ENCODE results near the gene SLC9A7. TPM values are rescaled to one million over a fixed set of nuclear protein-coding genes. Genes with fewer than 3 reads are reported as not detected.

SLC9A7 gene
- total and polyA plus RNA-seq, 2 donors (not counting 3 experiments of a cell fraction or from before 2014, with no cell fraction given), result 4.6 to 7.5 TPM

- dilution Hi-C loops (cut with MboI; ENCODE audit: extremely low pct_ligation_motif_present, low sequenced_read_pairs), result no loop called here
Measured at GRCh38 chrX:46601283-46601682, 157.6 kb downstream of the SLC9A7 start.

GRCh38 chrX:46599051-46599560, 159.8 kb downstream of the SLC9A7 start:
- TF ChIP-seq CTCF (IDR thresholded peaks at IDR 0.05; ENCODE audit: extremely low read depth in 1 of 2, insufficient read depth in 1 of 2, low read depth in 1 of 2, low read length in 2 of 2) (no peak), FOS (IDR thresholded peaks at IDR 0.05; ENCODE audit: borderline replicate concordance, insufficient read depth, low read length) (no peak)
- H3K9me3 ChIP-seq (replicated peaks; ENCODE audit: control insufficient read depth, insufficient read depth, low read length), result no peaks in the 10 kb centered on the region
- H2AFZ ChIP-seq (ENCODE audit: low read depth, low read length), result no peak overlapping the region
- no peak overlapping the region for H3K27ac ChIP-seq (ENCODE audit: insufficient read depth, low read depth, low read length)
- ChIA-PET CTCF (interaction anchor here (0.9 to 2.6 kb wide), 6 partner anchors 16 to 44 kb away, joined by 3 to 11 read pairs (median 4); no protein-coding TSS in a partner anchor), POLR2A (no interaction called here)
- H3K9me1 ChIP-seq (replicated peaks; ENCODE audit: control insufficient read depth, extremely low read depth, insufficient read depth, low read length), result no peaks in the 10 kb centered on the region
- DNase-seq (ENCODE audit: low read depth, low spot score) (no peak), FAIRE-seq (no peak)
- BruUV-seq (replicated peaks), result no TSS peak
- peaks cover 6% of the 10 kb centered on the region for H3K4me1 ChIP-seq (ENCODE audit: control insufficient read depth, extremely low read depth, insufficient read depth, low read length)
- no peaks in the 10 kb centered on the region for H4K20me1 ChIP-seq (replicated peaks; ENCODE audit: control insufficient read depth, extremely low read depth, insufficient read depth, low read length)
- H3K79me2 ChIP-seq (ENCODE audit: control insufficient read depth, insufficient read depth, low read length), result no peaks in the 10 kb centered on the region
- dilution Hi-C loops (cut with MboI; ENCODE audit: extremely low pct_ligation_motif_present, low sequenced_read_pairs), result no loop called here
- H3K36me3 ChIP-seq (ENCODE audit: control insufficient read depth in 2 of 2, extremely low read depth in 1 of 2, insufficient read depth in 2 of 2, low read length in 2 of 2), result no peaks in the 10 kb centered on the region
- H3K4me3 ChIP-seq (replicated peaks in 1 of 3; ENCODE audit: insufficient read depth in 1 of 3, low read depth in 1 of 3, low read length in 3 of 3), result no peak overlapping the region
- intact Hi-C loops (cut with micrococcal nuclease), result no loop called here
- no peak overlapping the region for H3K4me2 ChIP-seq (ENCODE audit: insufficient read depth, low read length)
- H3K9ac ChIP-seq (replicated peaks; ENCODE audit: extremely low read depth, insufficient read depth, low read length), result no peak overlapping the region
- no peaks in the 10 kb centered on the region for H3K27me3 ChIP-seq (ENCODE audit: control insufficient read depth in 2 of 2, insufficient read depth in 2 of 2, low read length in 2 of 2)

More at GRCh38 chrX:46601283-46601682, 157.6 kb downstream of the SLC9A7 start:
- Histone ChIP-seq H4K20me1 (replicated peaks; ENCODE audit: control insufficient read depth, extremely low read depth, insufficient read depth, low read length) (no peaks in the 10 kb centered on the region), H3K9ac (replicated peaks; ENCODE audit: extremely low read depth, insufficient read depth, low read length) (no peak overlapping the region), H3K27me3 (ENCODE audit: control insufficient read depth in 2 of 2, insufficient read depth in 2 of 2, low read length in 2 of 2) (no peaks in the 10 kb centered on the region), H3K9me3 (replicated peaks; ENCODE audit: control insufficient read depth, insufficient read depth, low read length) (no peaks in the 10 kb centered on the region), H3K27ac (ENCODE audit: insufficient read depth, low read depth, low read length) (no peak overlapping the region), H3K9me1 (replicated peaks; ENCODE audit: control insufficient read depth, extremely low read depth, insufficient read depth, low read length) (no peaks in the 10 kb centered on the region), H3K79me2 (ENCODE audit: control insufficient read depth, insufficient read depth, low read length) (no peaks in the 10 kb centered on the region), H3K4me2 (ENCODE audit: insufficient read depth, low read length) (no peak overlapping the region), H3K4me3 (replicated peaks in 1 of 3; ENCODE audit: insufficient read depth in 1 of 3, low read depth in 1 of 3, low read length in 3 of 3) (no peak overlapping the region), H3K4me1 (ENCODE audit: control insufficient read depth, extremely low read depth, insufficient read depth, low read length) (peaks cover 6% of the 10 kb centered on the region), H2AFZ (ENCODE audit: low read depth, low read length) (no peak overlapping the region), H3K36me3 (ENCODE audit: control insufficient read depth in 2 of 2, extremely low read depth in 1 of 2, insufficient read depth in 2 of 2, low read length in 2 of 2) (no peaks in the 10 kb centered on the region)
- intact Hi-C loops (cut with micrococcal nuclease), result no loop called here
- no peak for DNase-seq (ENCODE audit: low read depth, low spot score)
- TF ChIP-seq FOS (IDR thresholded peaks at IDR 0.05; ENCODE audit: borderline replicate concordance, insufficient read depth, low read length) (no peak), CTCF (IDR thresholded peaks at IDR 0.05; ENCODE audit: extremely low read depth in 1 of 2, insufficient read depth in 1 of 2, low read depth in 1 of 2, low read length in 2 of 2) (no peak)
- no peak for FAIRE-seq
- CTCF ChIA-PET, result interaction anchor here (1.4 kb wide), 1 partner anchor 46 kb away, joined by 4 read pairs; no protein-coding TSS in a partner anchor
- POLR2A ChIA-PET, result no interaction called here
- no TSS peak for BruUV-seq (replicated peaks)
